ENCODE measurements around the gene RHBDL1.

RHBDL1 gene

DNA sequence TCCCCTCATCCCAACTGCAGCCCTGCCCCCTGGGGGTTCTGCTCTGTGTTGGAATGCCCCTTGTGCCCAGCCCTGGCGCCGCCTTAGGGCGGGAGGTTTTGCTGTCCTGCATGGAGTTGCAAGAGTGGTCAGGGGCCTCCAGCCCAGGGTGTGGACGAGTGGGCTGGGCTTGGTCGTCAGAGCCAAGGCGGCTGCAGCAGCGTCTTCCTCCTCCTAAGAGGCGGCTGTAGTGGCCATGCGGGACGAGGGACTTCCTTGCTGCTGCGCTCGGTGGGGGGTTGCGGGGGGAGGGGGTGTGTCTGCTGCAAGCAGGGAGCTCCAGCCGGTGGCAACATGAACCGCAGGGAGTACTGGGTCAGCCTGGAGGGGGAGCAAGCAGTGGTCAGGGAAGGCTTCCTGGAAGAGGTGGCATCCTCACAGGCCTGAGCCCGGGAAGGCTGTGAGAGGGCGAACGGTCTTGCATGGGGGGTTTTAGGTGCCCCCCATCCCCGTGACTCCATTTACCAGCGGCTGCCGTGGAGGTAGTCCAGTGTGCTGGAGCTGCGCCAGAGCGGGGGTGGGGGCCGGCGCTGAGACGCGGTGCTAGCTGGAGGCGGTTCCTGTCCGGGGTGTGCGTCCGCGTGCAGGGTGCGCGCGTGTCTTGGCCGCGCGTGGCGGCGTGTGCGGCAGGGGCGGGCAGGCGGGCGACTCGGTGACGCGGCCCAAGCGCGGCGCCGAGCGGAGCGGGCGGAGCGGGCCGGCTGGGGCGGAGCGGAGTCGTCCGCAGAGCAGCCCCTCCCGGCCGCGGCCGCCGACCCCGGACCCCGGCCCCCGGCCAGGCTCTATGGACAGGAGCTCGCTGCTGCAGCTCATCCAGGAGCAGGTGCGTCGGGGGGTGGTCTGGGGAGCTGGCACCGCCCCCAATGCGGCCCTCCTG lies at the start of gene RHBDL1:
Gene RHBDL1, plus strand, starts transcription at position 704 of the 916 bp plus-strand sequence. Its CDS starts 120 bp downstream, at position 824.
- H3K9me3 ChIP-seq (ENCODE audit: control insufficient read depth, insufficient read depth, low read length): no peaks in the 10 kb centered on the region
- H3K27me3 ChIP-seq (ENCODE audit: control insufficient read depth, insufficient read depth, low read length): no peaks in the 10 kb centered on the region
- H3K4me1 ChIP-seq (ENCODE audit: control insufficient read depth, insufficient read depth, low read length): no peaks in the 10 kb centered on the region
- H3K36me3 ChIP-seq (ENCODE audit: control insufficient read depth, insufficient read depth, low read length): peaks cover 41% of the 10 kb centered on the region
- H3K9ac ChIP-seq (ENCODE audit: low read depth, low read length): peak within 1 kb of the TSS; percentile 47
- H3K4me3 ChIP-seq (ENCODE audit: low read depth, low read length): peak within 1 kb of the TSS; percentile 65

DNA sequence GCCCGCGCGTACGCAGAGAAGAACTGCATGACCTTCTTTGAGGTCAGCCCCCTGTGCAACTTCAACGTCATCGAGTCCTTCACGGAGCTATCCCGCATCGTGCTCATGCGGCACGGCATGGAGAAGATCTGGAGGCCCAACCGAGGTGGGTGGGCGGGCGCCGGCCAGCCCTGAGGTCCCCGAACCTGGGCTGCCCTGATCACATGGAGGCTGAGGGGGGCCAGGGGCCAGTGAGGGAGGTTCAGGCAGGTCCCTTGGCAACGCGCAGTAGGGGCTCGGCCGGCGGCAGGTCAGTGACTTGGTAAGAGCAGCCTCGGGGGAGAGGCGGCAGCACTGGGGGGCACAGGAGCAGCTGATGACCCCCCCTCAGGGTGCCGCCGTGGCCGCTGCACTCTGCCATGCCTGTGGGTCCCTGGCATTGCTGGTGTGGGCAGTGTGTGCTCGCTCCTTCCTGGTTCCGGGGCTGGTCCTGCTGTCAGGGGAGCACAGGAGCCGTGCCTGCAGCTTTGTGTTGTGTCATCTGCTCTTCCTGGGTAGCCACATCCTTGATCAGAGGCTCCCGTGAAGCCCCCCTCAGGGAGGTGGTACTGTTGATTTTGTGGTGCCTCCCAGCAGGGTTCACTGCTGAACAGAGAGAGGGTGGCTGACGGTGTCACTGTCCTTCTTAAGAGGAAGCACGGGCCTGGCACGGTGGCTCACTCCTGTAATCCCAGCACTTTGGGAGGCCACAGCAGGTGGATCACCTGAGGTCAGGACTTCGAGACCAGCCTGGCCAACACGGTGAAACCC lies 49.3 kb upstream of the RHBDL1 start:
- Histone ChIP-seq H3K4me1 (ENCODE audit: control insufficient read depth, insufficient read depth, low read length) (peaks cover 4% of the 10 kb centered on the region), H3K9ac (ENCODE audit: low read depth, low read length) (no peak overlapping the region), H3K9me3 (ENCODE audit: control insufficient read depth, insufficient read depth, low read length) (no peaks in the 10 kb centered on the region), H3K36me3 (ENCODE audit: control insufficient read depth, insufficient read depth, low read length) (peaks cover 7% of the 10 kb centered on the region), H3K27me3 (ENCODE audit: control insufficient read depth, insufficient read depth, low read length) (no peaks in the 10 kb centered on the region), H3K4me3 (ENCODE audit: low read depth, low read length) (no peak overlapping the region)

DNA sequence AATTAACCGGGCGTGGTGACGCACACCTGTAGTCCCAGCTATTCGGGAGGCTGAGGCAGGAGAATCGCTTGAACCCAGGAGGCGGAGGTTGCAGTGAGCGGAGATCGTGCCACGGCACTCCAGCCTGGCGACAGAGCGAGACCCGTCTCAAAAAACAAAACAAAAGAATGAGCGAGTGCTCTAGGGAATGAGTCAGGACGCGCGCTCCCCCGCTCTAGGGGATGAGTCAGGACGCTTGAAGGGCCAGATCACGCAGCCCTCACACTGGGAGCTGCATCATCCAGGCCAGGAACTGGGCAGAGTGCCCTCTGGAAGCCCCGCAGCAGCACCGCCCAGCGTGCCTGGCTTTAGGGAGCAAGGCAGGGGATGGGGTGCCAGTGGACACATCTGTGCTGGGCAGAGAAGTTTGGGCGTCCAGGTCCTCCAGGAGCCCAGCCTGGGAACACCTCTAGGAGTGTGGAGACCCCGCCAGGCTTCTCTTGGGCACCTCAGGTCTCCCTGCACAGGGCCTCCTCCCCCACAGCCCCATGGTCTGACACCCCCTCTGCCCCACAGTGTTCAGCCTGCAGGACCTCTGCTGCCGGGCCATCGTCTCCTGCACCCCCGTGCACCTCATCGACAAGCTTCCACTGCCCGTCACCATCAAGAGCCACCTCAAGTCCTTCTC lies 48.6 kb upstream of the RHBDL1 start:
- Histone ChIP-seq H3K9me3 (ENCODE audit: control insufficient read depth, insufficient read depth, low read length) (no peaks in the 10 kb centered on the region), H3K4me1 (ENCODE audit: control insufficient read depth, insufficient read depth, low read length) (peaks cover 4% of the 10 kb centered on the region), H3K27me3 (ENCODE audit: control insufficient read depth, insufficient read depth, low read length) (no peaks in the 10 kb centered on the region), H3K36me3 (ENCODE audit: control insufficient read depth, insufficient read depth, low read length) (peaks cover 7% of the 10 kb centered on the region), H3K9ac (ENCODE audit: low read depth, low read length) (no peak overlapping the region), H3K4me3 (ENCODE audit: low read depth, low read length) (no peak overlapping the region)

DNA sequence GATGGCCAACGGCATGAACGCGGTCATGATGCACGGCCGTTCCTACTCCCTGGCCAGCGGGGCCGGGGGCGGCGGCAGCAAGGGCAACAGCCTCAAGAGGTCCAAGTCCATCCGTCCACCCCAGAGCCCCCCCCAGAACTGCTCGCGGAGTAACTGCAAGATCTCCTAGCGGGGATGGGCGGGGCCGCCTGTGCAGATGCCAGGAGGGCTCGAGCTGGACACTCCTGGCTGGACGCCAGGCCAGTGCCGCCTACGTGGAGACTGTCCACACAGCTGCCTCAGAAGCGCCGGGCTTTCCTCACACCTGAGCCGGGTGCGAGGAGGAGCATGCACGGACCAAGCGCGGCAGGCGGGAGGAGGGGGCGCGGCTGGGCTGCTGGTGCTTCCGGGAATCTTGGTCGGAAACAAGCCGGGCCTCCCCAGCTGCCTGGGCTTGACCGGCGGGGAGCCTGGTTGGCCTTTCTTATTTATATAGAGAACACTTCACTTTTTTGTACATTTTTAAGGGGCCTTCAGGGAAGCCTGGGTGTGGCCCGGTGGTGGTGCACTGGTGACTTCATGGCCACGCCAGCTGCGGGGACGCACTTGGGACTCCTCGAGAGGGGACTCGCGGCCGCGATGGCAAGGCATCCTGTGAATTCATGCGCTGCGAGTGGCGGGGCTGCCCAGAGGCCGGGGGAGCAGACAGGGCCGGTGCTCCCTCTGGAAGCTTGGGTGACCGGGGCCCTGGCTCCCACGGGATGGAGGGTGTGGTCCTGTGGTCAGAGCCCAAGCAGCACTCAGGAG lies 47.8 kb upstream of the RHBDL1 start:
- peaks cover 7% of the 10 kb centered on the region for H3K36me3 ChIP-seq (ENCODE audit: control insufficient read depth, insufficient read depth, low read length)
- no peak overlapping the region for H3K4me3 ChIP-seq (ENCODE audit: low read depth, low read length)
- no peaks in the 10 kb centered on the region for H3K9me3 ChIP-seq (ENCODE audit: control insufficient read depth, insufficient read depth, low read length)
- no peak overlapping the region for H3K9ac ChIP-seq (ENCODE audit: low read depth, low read length)
- H3K4me1 ChIP-seq (ENCODE audit: control insufficient read depth, insufficient read depth, low read length): peaks cover 4% of the 10 kb centered on the region
- H3K27me3 ChIP-seq (ENCODE audit: control insufficient read depth, insufficient read depth, low read length): no peaks in the 10 kb centered on the region

DNA sequence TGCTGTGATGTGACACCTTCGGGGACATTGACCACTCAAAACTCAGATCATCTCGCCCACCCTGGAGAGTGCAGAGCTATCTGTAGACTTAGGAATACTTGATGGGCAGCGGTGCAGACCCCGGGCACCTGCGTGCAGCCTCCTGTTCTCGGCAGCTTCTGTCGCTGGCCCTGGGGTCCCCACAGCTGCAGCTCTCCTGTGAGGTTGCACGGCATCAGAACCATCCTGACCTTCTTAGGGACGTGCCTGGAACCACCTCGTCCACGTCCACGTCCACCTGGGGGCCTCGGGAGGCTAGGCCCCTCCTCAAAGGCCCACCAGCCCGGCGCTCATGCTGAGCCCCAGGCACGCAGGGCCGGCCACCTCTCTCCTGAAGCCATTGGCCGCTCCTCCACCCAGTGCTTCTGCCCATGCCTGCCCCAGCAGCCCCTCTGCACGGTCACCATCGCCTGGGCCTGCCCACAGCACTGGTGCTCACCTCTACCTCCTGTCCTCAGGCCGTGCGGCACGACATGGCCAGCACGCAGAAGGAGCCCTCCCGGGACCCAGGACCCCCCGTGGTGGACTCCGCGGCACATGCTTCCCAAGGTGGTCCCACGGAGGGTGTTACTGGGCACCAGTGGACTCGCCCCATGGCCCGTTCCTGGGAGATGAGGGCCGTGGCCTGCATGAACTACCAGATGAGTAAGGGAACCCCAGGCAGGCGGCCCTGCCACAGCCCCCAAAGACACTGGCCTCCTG lies 47.0 kb upstream of the RHBDL1 start:
- Histone ChIP-seq H3K27me3 (ENCODE audit: control insufficient read depth, insufficient read depth, low read length) (no peaks in the 10 kb centered on the region), H3K4me3 (ENCODE audit: low read depth, low read length) (no peak overlapping the region), H3K36me3 (ENCODE audit: control insufficient read depth, insufficient read depth, low read length) (peaks cover 10% of the 10 kb centered on the region), H3K4me1 (ENCODE audit: control insufficient read depth, insufficient read depth, low read length) (peaks cover 4% of the 10 kb centered on the region), H3K9ac (ENCODE audit: low read depth, low read length) (no peak overlapping the region), H3K9me3 (ENCODE audit: control insufficient read depth, insufficient read depth, low read length) (no peaks in the 10 kb centered on the region)

DNA sequence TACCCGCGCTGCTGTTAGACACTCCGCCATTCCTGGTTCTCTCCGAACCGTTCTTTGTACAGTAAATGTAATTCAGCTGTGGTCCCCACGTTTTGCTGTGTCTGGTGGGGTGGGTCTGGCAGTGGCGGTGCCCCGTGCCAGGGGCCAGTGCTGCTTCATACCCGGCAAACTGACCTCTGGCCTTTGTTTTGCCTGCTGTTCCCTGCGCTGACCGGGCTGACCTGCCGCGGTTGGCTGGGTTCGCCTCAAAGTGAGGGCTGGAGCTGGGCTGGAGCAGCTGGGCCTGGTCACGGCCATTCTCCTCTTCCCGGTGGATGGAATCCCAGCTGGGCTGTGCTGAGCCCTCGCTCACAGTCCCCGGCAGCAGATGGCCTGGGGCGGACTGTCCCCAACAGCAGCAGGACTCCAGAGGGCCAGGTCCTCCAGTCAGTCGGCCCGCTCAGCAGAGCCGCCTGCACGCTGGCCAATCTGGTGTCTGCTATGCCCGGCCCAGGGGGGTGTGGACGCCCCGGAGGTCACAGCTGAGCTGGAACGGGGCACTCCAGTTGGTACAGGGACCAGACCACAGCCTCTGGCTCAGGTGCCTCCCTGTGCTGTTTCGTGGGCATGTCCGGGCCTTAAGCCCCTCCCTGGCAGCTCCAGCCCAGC lies 46.2 kb upstream of the RHBDL1 start:
- peaks cover 17% of the 10 kb centered on the region for H3K36me3 ChIP-seq (ENCODE audit: control insufficient read depth, insufficient read depth, low read length)
- H3K9me3 ChIP-seq (ENCODE audit: control insufficient read depth, insufficient read depth, low read length): no peaks in the 10 kb centered on the region
- H3K4me1 ChIP-seq (ENCODE audit: control insufficient read depth, insufficient read depth, low read length): peaks cover 4% of the 10 kb centered on the region
- H3K27me3 ChIP-seq (ENCODE audit: control insufficient read depth, insufficient read depth, low read length): no peaks in the 10 kb centered on the region
- H3K9ac ChIP-seq (ENCODE audit: low read depth, low read length): no peak overlapping the region
- H3K4me3 ChIP-seq (ENCODE audit: low read depth, low read length): no peak overlapping the region

DNA sequence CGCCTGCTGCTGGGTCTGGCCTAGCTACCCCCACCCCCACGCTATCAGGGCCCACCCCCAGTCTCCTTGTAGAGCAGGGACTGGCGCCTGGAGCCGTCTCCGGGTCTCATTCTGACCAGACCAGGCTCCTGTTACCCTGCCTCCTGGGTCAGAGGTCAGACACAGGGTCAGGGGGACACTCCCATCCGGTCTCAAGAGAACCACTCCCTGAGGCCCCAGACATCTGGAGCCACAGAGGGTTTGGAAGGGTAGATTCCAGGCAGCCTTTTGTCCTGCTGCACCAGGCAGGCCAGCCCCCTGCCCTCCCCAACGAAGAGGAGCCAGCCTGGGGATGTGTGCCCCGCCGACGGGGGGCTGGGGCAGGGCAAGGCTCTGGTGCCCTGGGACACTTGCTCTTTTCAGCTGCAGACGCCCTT lies 45.6 kb upstream of the RHBDL1 start:
- Histone ChIP-seq H3K4me1 (ENCODE audit: control insufficient read depth, insufficient read depth, low read length) (peaks cover 4% of the 10 kb centered on the region), H3K9me3 (ENCODE audit: control insufficient read depth, insufficient read depth, low read length) (no peaks in the 10 kb centered on the region), H3K4me3 (ENCODE audit: low read depth, low read length) (no peak overlapping the region), H3K36me3 (ENCODE audit: control insufficient read depth, insufficient read depth, low read length) (peaks cover 20% of the 10 kb centered on the region), H3K9ac (ENCODE audit: low read depth, low read length) (peak overlapping the region; percentile 47), H3K27me3 (ENCODE audit: control insufficient read depth, insufficient read depth, low read length) (no peaks in the 10 kb centered on the region)

DNA sequence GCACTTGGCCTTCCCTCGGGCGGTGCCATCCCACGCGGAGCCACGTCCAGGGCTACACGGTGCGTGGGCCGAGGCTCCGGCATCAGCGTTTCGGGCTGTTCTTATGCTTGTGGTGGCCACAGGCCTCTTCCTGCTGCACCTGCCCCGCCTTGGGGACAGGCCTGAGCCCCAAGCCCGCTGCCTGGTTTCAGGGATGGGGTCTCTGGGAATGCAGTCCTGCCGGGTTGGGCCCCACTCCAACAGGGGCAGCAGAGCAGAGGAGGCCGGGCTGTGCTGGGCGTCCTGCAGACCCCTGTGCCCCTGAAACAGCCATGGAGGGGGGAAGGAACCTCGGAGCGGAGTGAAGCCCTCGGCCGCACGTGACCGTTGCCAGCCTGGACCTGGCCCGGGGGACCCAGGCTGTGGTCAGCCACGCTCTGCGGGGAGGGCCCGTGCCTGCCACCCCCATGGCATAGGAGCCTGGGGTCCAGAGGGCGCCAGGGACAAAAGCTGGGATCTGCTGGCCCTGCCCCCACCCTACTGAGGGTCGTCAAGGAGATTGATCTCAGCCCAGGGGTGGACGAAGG lies 45.1 kb upstream of the RHBDL1 start:
- Histone ChIP-seq H3K4me1 (ENCODE audit: control insufficient read depth, insufficient read depth, low read length) (peaks cover 4% of the 10 kb centered on the region), H3K9ac (ENCODE audit: low read depth, low read length) (peak overlapping the region; percentile 47), H3K9me3 (ENCODE audit: control insufficient read depth, insufficient read depth, low read length) (no peaks in the 10 kb centered on the region), H3K4me3 (ENCODE audit: low read depth, low read length) (no peak overlapping the region), H3K36me3 (ENCODE audit: control insufficient read depth, insufficient read depth, low read length) (peaks cover 20% of the 10 kb centered on the region), H3K27me3 (ENCODE audit: control insufficient read depth, insufficient read depth, low read length) (no peaks in the 10 kb centered on the region)

DNA sequence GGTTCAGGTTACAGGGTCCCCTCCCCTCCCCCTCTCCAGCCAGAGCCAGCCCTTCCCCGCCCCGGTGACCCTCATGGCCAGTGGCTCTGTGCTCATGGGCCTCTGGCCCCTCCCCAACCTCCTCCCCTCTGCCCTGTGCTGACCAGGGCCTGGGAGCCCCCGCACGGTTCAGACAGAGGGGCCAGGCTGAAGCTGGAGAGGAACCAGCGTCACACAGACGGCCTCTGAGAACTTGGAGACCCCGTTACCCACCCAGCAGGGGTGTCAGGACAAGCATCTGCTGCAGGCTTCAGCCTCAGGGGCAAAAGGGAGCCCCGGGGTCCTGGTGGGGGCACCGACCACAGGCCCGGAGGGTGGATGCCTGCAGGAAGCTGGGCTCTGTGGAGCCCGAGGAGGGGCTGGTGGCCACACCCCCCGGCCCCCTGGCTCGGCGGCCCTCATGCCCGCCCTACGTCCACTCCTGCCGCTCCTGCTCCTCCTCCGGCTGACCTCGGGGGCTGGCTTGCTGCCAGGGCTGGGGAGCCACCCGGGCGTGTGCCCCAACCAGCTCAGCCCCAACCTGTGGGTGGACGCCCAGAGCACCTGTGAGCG lies 44.6 kb upstream of the RHBDL1 start, which contains the start of gene WFIKKN1:
Gene WFIKKN1, plus strand, starts transcription at position 171 of the 591 bp plus-strand sequence. Its CDS starts 269 bp downstream, at position 440.
- Histone ChIP-seq H3K4me3 (ENCODE audit: low read depth, low read length) (peak within 1 kb of the TSS; percentile 32), H3K9me3 (ENCODE audit: control insufficient read depth, insufficient read depth, low read length) (no peaks in the 10 kb centered on the region), H3K9ac (ENCODE audit: low read depth, low read length) (peak within 1 kb of the TSS; percentile 47), H3K36me3 (ENCODE audit: control insufficient read depth, insufficient read depth, low read length) (peaks cover 18% of the 10 kb centered on the region), H3K4me1 (ENCODE audit: control insufficient read depth, insufficient read depth, low read length) (peaks cover 4% of the 10 kb centered on the region), H3K27me3 (ENCODE audit: control insufficient read depth, insufficient read depth, low read length) (no peaks in the 10 kb centered on the region)
